ENCODE results near the gene ZDHHC17. TPM values are rescaled to one million over a fixed set of nuclear protein-coding genes. Genes with fewer than 3 reads are reported as not detected.

ZDHHC17 gene
- total RNA-seq, 4 donors from 2014 or later, result 38.6 to 60.7 (median 56.3) TPM

DNA sequence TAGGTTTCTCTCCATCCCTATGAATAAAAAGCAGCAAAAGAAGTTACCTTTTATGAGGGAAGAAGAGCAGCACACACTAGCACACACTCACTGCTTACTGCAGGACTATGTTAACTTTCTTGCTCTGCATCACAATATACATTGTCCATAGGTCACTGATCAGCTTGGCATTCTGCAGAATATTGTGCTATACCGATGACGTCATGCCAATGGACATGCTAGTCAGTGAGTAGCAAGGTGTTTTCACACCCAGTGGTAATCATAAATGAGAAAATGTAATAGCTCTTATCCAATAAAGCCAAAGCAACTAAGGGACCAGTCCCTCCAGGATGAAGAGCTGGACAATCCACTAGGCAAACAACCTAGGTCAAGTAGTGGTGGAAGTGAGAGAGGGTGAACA, 16.7 kb upstream of the ZDHHC17 start:
- no peak for TF ChIP-seq CTCF (IDR thresholded peaks at IDR 0.05; ENCODE audit: low read depth)

DNA sequence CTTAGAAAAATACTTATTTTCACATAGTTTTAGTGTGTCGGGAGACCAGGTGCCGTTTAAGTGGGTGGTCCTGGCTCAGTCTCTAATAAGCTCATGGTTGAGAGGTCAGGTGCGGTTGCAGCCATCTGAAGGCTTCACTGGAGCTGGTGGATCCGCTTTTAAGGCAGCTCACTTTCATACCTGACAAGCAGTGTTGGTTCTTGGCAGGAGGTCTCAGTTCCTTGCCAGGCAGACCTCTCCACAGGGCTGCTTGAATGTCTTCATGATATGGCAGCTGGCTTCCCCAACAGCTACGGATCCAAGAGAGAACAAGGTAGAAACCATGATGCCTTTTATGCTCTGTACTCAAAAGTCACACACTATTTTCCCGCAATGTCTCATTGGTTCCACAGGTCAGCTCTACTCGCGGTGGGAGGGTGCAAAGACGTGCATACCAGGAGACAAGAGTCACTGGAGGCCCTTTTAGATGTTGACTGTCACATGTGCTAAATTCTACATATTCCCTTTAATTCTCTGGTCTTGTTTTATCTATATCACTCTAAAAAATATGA, 8.0 kb upstream of the ZDHHC17 start:
- no peak for TF ChIP-seq CTCF (IDR thresholded peaks at IDR 0.05; ENCODE audit: low read depth)

DNA sequence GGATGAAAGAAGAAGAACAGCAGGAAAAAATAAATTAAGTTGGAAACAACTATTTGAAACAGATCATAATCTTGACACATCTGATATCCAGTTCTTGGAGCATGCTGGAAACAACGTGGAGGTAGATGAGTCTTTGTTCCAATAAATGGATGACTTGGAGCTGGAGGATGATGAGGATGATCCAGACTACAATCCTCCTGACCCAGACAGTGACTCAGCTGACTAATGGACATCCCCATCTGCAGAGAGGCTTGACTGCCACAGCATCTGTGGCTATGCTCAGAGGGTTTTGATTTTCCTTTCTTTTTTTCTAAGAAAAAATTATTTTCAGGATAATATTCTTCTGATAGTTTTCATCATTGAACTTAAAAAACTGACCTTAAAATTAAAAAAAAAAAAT, 6.2 kb upstream of the ZDHHC17 start:
- no peak for TF ChIP-seq CTCF (IDR thresholded peaks at IDR 0.05; ENCODE audit: low read depth)

DNA sequence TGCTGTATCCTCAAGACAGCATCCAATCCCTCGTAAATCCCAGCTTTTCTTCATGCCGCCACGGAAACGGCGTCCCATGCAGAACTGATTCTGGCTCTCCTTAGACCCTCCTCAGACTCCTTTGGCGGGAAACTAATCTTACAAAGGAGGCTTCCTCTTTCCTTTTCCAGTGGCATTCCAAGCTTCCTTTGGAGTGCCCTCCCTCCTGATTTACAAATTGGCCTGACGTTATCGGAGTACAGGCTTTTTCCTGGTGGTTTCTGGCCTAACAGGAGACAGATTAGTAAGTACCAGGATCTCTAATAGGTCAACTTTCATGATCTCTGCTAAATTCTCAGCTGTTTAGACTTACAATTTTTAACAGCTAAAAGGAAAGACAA, 1.3 kb upstream of the ZDHHC17 start:
- no peak for TF ChIP-seq CTCF (IDR thresholded peaks at IDR 0.05; ENCODE audit: low read depth)

DNA sequence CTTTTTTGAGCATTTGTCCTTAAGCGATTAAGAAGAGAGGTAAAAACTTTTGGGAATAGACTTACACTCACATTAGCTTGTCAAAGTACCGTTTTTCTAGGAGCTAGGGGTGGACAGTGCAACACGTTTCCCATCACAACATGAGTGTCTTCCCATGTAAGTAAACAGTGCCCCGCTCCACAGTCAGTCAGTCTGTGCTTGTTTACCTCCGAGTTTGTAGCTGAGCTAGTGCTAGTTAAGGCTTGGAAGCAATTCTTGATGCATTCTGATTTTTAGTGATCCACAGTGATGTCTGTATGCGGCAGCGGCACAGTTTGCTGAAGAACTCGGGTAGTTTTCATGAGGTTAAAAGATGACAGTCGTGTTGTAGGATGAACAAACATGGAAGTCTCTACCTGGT, 941 bp downstream of the ZDHHC17 start:
- no peak for TF ChIP-seq CTCF (IDR thresholded peaks at IDR 0.05; ENCODE audit: low read depth)

GRCh38 chr12:76765598-76765997, 1.7 kb downstream of the ZDHHC17 start:
- no peak for TF ChIP-seq CTCF (IDR thresholded peaks at IDR 0.05; ENCODE audit: low read depth)

GRCh38 chr12:76766161-76766560, 2.2 kb downstream of the ZDHHC17 start:
- no peak for TF ChIP-seq CTCF (IDR thresholded peaks at IDR 0.05; ENCODE audit: low read depth)
